Smooth muscle cell (in vitro differentiated cells): ENCODE results near the gene ZFYVE28. TPM values are rescaled to one million over a fixed set of nuclear protein-coding genes. Genes with fewer than 3 reads are reported as not detected.

Source experiments
- DNase-seq: peaks from one replicate; lab custom pipeline; 2025; ENCODE audit not compliant: unreplicated experiment; lab: John Stamatoyannopoulos, UW
- H2AFZ ChIP-seq: fragments of 200-600 bp; sonication (generic); 2 replicates; pipeline ENCODE4 v1.6.0; 2016; ENCODE audit warnings: antibody characterized with exemption, low read depth, mild to moderate bottlenecking
- H3F3A ChIP-seq: fragments of 200-600 bp; sonication (generic); 2 replicates; pipeline ENCODE4 v1.6.0; 2017; ENCODE audit warnings: antibody characterized with exemption, low read depth
- H3K27ac ChIP-seq: fragments of 200-600 bp; sonication (generic); 2 replicates; pipeline ENCODE4 v1.5.1; 2016; ENCODE audit warnings: low read depth, mild to moderate bottlenecking
- H3K27me3 ChIP-seq: fragments of 200-600 bp; sonication (generic); 2 replicates; pipeline ENCODE4 v1.6.1; 2016; ENCODE audit warnings: low read depth, mild to moderate bottlenecking
- H3K36me3 ChIP-seq: fragments of 200-600 bp; sonication (generic); 2 replicates; pipeline ENCODE4 v1.5.1; 2016; ENCODE audit warnings: low read depth
- H3K4me1 ChIP-seq: fragments of 200-600 bp; sonication (generic); 2 replicates; pipeline ENCODE4 v1.5.1; 2016; ENCODE audit warnings: low read depth
- H3K4me2 ChIP-seq: fragments of 200-600 bp; sonication (generic); 2 replicates; pipeline ENCODE4 v1.6.0; 2016; ENCODE audit warnings: mild to moderate bottlenecking
- H3K4me3 ChIP-seq: fragments of 200-600 bp; sonication (generic); 2 replicates; pipeline ENCODE4 v1.5.1; 2016; ENCODE audit warnings: mild to moderate bottlenecking
- H3K79me2 ChIP-seq: fragments of 200-600 bp; sonication (generic); 2 replicates; pipeline ENCODE4 v1.6.0; 2016; ENCODE audit warnings: low read depth, mild to moderate bottlenecking
- H3K9ac ChIP-seq: fragments of 200-600 bp; sonication (generic); 2 replicates; pipeline ENCODE4 v1.6.0; 2016; ENCODE audit warnings: low read depth
- H3K9me3 ChIP-seq: fragments of 200-600 bp; sonication (generic); replicated peaks from 2 replicates; pipeline ENCODE4 v1.5.1; 2016; ENCODE audit warnings: low read depth
- H4K20me1 ChIP-seq: fragments of 200-600 bp; sonication (generic); 2 replicates; pipeline ENCODE4 v1.6.0; 2016; ENCODE audit warnings: low read depth
- WGBS: methylation state at CpG from one replicate; pipeline ENCODE4 v1.1.7; 2016; ENCODE audit warnings: low lambda C conversion rate; 5-methylcytosine and 5-hydroxymethylcytosine counted together
- polyA plus RNA-seq: library from polyadenylated mRNA; unstranded; fragments of >200 nt; fragmentation: Nextera tagmentation; extraction: Ambion mirVana; gene quantifications from 2 replicates; pipeline ENCODE4 v1.2.1, GENCODE V29; 2016
- total RNA-seq: library from RNA; depleted of rRNA; stranded (reverse); fragments of >200 nt; gene quantifications from 2 replicates; pipeline ENCODE4 v1.2.3, GENCODE V29; 2014
- TF ChIP-seq, protein P1 (sequence below): fragments of 200-600 bp; sonication (generic); IDR thresholded peaks from 2 replicates; pipeline ENCODE4 v1.5.1; 2017; ENCODE audit warnings: borderline replicate concordance, mild to moderate bottlenecking, antibody characterized with exemption; ENCODE audit not compliant: insufficient read depth, poor library complexity, severe bottlenecking

The ZFYVE28 gene
- total and polyA plus RNA-seq, 2 experiments from 2014 or later = 0.22 TPM; not detected in 1

DNA sequence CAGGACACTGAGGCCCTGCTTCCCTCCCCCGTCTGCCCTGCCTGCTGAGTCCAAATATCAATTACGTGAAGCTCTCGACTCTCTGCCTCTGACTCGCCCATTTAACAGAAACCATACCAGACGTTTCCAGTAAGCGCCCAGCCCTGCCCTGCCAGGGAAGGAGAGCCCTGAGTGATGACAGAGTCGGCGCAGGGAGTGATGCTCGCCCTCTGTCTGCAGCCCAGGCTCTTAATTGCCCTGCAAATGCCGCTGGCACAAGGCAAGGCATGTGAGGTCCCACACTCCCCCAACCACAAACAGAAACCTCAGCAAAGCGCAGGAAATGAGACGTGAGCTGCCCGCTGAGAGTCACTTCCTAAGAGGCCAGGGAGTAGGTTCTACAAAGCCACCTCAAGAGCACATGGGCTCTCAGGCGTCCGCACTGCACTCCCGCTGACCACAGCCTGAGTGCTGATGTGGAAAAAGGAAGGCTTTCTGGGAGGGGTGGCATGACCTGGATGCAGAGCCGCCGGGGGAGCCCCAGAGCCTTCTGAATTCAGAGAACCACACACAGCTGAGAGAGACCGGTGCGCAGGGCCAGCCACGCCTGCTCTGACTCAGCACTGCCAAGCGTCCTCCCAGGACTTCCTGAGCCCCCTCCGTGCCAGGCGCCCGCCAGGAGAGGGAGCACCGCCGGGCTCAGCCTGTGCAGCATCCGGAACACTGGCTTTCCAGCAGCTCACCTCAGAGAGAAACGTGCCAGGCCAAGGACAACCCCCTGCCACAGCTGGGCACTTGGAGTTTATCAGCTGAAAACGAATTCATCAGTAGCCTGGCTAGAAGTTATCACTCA, 5.3 kb downstream of the ZFYVE28 start:
- Histone ChIP-seq H3K4me3 (peak overlapping the region; percentile 37), H3K36me3 (no peaks in the 10 kb centered on the region), H3K9ac (peak overlapping the region; percentile 42), H3K4me2 (peak overlapping the region; percentile 75), H3K79me2 (no peaks in the 10 kb centered on the region), H3K4me1 (peaks cover 9% of the 10 kb centered on the region), H2AFZ (peak overlapping the region; percentile 58), H3F3A (peaks cover 4% of the 10 kb centered on the region), H4K20me1 (no peaks in the 10 kb centered on the region), H3K9me3 (no peaks in the 10 kb centered on the region), H3K27me3 (peaks cover 43% of the 10 kb centered on the region), H3K27ac (peak overlapping the region; percentile 59)
- 3% methylated on average over 30 of the region's 30 CpGs for WGBS
- TF ChIP-seq, protein P1, sequence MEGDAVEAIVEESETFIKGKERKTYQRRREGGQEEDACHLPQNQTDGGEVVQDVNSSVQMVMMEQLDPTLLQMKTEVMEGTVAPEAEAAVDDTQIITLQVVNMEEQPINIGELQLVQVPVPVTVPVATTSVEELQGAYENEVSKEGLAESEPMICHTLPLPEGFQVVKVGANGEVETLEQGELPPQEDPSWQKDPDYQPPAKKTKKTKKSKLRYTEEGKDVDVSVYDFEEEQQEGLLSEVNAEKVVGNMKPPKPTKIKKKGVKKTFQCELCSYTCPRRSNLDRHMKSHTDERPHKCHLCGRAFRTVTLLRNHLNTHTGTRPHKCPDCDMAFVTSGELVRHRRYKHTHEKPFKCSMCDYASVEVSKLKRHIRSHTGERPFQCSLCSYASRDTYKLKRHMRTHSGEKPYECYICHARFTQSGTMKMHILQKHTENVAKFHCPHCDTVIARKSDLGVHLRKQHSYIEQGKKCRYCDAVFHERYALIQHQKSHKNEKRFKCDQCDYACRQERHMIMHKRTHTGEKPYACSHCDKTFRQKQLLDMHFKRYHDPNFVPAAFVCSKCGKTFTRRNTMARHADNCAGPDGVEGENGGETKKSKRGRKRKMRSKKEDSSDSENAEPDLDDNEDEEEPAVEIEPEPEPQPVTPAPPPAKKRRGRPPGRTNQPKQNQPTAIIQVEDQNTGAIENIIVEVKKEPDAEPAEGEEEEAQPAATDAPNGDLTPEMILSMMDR = peak; percentile 40
- peak; percentile 69 for DNase-seq

DNA sequence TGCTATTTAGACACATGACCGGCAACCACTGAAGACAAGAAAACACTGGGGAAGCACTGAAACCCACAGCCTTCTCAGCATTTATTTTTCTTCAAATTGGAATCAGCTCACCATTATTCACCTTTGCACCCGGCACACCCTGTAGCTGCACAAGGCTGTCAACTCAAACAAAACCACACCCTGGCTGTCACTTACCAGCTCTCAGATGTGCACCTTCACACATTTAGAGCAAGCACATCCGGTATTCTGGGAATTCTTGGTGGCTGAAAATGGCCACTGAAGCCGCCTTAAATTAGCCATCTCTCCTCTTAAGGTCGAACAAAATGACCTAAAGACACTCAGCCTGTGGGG, 5.9 kb downstream of the ZFYVE28 start:
- no peak for DNase-seq
- peak overlapping the region; percentile 37 for H3K4me3 ChIP-seq
- WGBS = 43% methylated on average over 5 of the region's 5 CpGs

DNA sequence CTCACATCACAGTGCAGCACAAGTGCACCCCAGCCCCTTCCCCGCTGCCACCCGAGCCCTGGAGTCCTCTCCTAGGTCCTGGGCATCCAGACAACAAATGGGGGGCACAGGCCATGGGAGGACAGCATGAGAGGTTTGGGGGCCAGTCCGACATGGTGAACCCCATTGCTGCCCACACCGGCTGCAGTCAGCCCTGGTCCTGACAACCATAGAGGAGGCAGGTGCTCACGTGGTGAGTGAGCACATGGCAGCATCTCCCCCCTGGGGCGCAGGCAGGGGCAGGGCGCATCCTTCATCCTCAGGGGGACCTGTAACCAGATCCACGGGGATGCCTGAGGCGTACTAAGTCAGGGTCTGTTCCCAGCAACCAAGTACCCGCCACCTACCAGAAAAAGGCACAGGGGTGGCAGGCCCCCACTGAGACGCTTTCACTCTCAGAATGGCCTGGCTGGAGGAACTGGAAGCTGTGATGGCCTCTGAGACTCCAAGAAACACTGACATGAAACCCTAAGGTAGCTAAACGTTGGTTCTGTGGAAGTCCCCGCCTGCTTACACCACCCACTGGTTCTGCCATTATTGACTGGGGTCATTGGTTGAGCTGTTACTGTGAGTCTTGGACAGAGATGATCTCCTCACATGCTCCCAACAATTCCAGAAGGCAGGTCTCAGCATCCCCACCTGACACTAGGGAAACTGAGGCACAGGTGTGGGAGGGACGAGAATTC, 6.5 kb downstream of the ZFYVE28 start:
- H4K20me1 ChIP-seq = no peaks in the 10 kb centered on the region
- no peak overlapping the region for H3K9ac ChIP-seq
- TF ChIP-seq, protein P1 = no peak
- H3K4me2 ChIP-seq = peak overlapping the region; percentile 75
- H3K27me3 ChIP-seq = peaks cover 36% of the 10 kb centered on the region
- H3K9me3 ChIP-seq = no peaks in the 10 kb centered on the region
- 90% methylated on average over 14 of the region's 14 CpGs for WGBS
- no peak overlapping the region for H3K4me3 ChIP-seq
- no peak overlapping the region for H2AFZ ChIP-seq
- peaks cover 8% of the 10 kb centered on the region for H3K4me1 ChIP-seq
- H3F3A ChIP-seq = peaks cover 4% of the 10 kb centered on the region
- no peaks in the 10 kb centered on the region for H3K36me3 ChIP-seq
- H3K79me2 ChIP-seq = no peaks in the 10 kb centered on the region
- DNase-seq = no peak
- H3K27ac ChIP-seq = no peak overlapping the region

More for the DNA sequence above, 5.9 kb downstream of the ZFYVE28 start:
- Histone ChIP-seq H3F3A (peaks cover 4% of the 10 kb centered on the region), H3K4me1 (peaks cover 9% of the 10 kb centered on the region), H3K36me3 (no peaks in the 10 kb centered on the region), H3K9me3 (no peaks in the 10 kb centered on the region), H3K27ac (peak overlapping the region; percentile 59), H4K20me1 (no peaks in the 10 kb centered on the region), H3K27me3 (peaks cover 37% of the 10 kb centered on the region), H2AFZ (peak overlapping the region; percentile 58), H3K4me2 (peak overlapping the region; percentile 75), H3K9ac (peak overlapping the region; percentile 42), H3K79me2 (no peaks in the 10 kb centered on the region)
- TF ChIP-seq, protein P1 = no peak
